ENCODE data around the gene COG1.

GRCh38 chr17:73158133-73158532, 34.7 kb upstream of the COG1 start:
- TF ChIP-seq CTCF (IDR thresholded peaks at IDR 0.05) (no peak), POLR2A (IDR thresholded peaks at IDR 0.05) (no peak)

Measured in body of pancreas (tissue), 4 donors.